HCT116 (cell line): ENCODE data around the gene GPR176. TPM values are rescaled to one million over a fixed set of nuclear protein-coding genes. Genes with fewer than 3 reads are reported as not detected.

Source experiments
- ATAC-seq: fragments of 200-7000 bp; cut with Tn5 transposase; 2 replicates; pipeline ENCODE4 v1.9.1; 2020; ENCODE audit warnings: mild to moderate bottlenecking, moderate library complexity
- BruUV-seq: library from RNA; stranded (reverse); fragments of 400-500 nt; replicated peaks from 2 replicates; lab custom pipeline; 2021; lab: Mats Ljungman, UMichigan
- CTCF ChIA-PET: fragments of 300-600 bp; sonication (Branson Sonifier 250); formaldehyde crosslinking; loops from one replicate; lab custom pipeline; 2021; ENCODE audit warnings: antibody characterized with exemption; lab: Charles Lee
- POLR2A ChIA-PET: fragments of 300-600, 350-600 bp; sonication (Branson Sonifier 250); formaldehyde crosslinking; loops from one replicate; lab custom pipeline; 2021; ENCODE audit warnings: antibody characterized with exemption; lab: Charles Lee
- RAD21 ChIA-PET, 2 experiments: fragments of 300-600 bp; sonication (Branson Sonifier 250); formaldehyde crosslinking; loops; one replicate each; lab custom pipeline; 2023; ENCODE audit warnings: low total read pairs in 2 of 2; ENCODE audit not compliant: uncharacterized antibody in 2 of 2, unreplicated experiment in 2 of 2, low non-redundant PET in 1 of 2; lab: Charles Lee
- DNase-seq: peaks from one replicate; pipeline ENCODE4 v3.0.0-alpha.2; 2010; ENCODE audit warnings: low read depth, low spot score
- H2AFZ ChIP-seq: fragments of 200-600 bp; shearing (Covaris generic), sonication (generic); 2 replicates; pipeline ENCODE4 v1.6.1; 2017; ENCODE audit warnings: low read depth, mixed run types, mixed read lengths, antibody characterized with exemption, low read length; ENCODE audit not compliant: poor library complexity, severe bottlenecking
- H3K27ac ChIP-seq: 2 replicates; pipeline ENCODE4 v1.5.1; 2012; ENCODE audit warnings: low read depth, low read length
- H3K27me3 ChIP-seq: fragments of 200-600 bp; sonication (generic); 2 replicates; pipeline ENCODE4 v1.6.1; 2016; ENCODE audit warnings: mixed run types, low read length, mixed read lengths; ENCODE audit not compliant: insufficient read depth
- H3K36me3 ChIP-seq, 2 experiments: fragments of 200-500 bp in 1 of 2; fragments of 200-600 bp in 1 of 2; sonication (Bioruptor generic) in 1 of 2; sonication (generic) in 1 of 2; 2 replicates each; pipeline versions ENCODE4 v1.5.1 to v1.6.1; 2014 to 2016; ENCODE audit warnings: low read length in 2 of 2, inconsistent platforms in 1 of 2, mixed read lengths in 1 of 2, mixed run types in 1 of 2; ENCODE audit not compliant: insufficient read depth in 2 of 2, control insufficient read depth in 1 of 2
- H3K4me1 ChIP-seq, 2 experiments: fragments of 200-600 bp in 1 of 2; sonication (generic) in 1 of 2; 2 replicates each; pipeline versions ENCODE4 v1.5.1 to v1.6.1; 2012 to 2017; ENCODE audit warnings: low read length in 2 of 2, inconsistent platforms in 1 of 2, mild to moderate bottlenecking in 1 of 2, mixed read lengths in 1 of 2, mixed run types in 1 of 2, moderate library complexity in 1 of 2; ENCODE audit not compliant: insufficient read depth in 2 of 2, control insufficient read depth in 1 of 2
- H3K4me2 ChIP-seq: fragments of 200-600 bp; sonication (generic); 2 replicates; pipeline ENCODE4 v1.6.1; 2017; ENCODE audit warnings: mixed run types, low read length, mixed read lengths
- H3K4me3 ChIP-seq, 2 experiments: fragments of 200-600 bp in 1 of 2; sonication (generic) in 1 of 2; replicated peaks in 1 of 2; 2 replicates each; pipeline ENCODE4 v1.5.1; 2011 to 2016; ENCODE audit warnings: low read length in 2 of 2, control low read depth in 1 of 2, low read depth in 1 of 2, mild to moderate bottlenecking in 1 of 2, mixed read lengths in 1 of 2, mixed run types in 1 of 2
- H3K79me2 ChIP-seq: fragments of 200-600 bp; sonication (generic); 2 replicates; pipeline ENCODE4 v1.6.1; 2017; ENCODE audit warnings: mild to moderate bottlenecking, mixed run types, low read length, moderate library complexity, mixed read lengths; ENCODE audit not compliant: insufficient read depth
- H3K9ac ChIP-seq: fragments of 200-600 bp; sonication (generic); 2 replicates; pipeline ENCODE4 v1.6.1; 2016; ENCODE audit warnings: low read length, mixed read lengths
- H3K9me2 ChIP-seq: fragments of 200-600 bp; sonication (generic), shearing (Covaris generic); 2 replicates; pipeline ENCODE4 v1.6.1; 2017; ENCODE audit warnings: mixed run types, mild to moderate bottlenecking, moderate library complexity; ENCODE audit not compliant: insufficient read depth
- H3K9me3 ChIP-seq, 2 experiments: fragments of 200-500 bp in 1 of 2; fragments of 200-600 bp in 1 of 2; sonication (Bioruptor generic) in 1 of 2; sonication (generic) in 1 of 2; 2 replicates each; pipeline ENCODE4 v1.6.1; 2014 to 2017; ENCODE audit warnings: low read length in 2 of 2, mixed read lengths in 2 of 2, inconsistent platforms in 1 of 2, low read depth in 1 of 2, mild to moderate bottlenecking in 1 of 2, mixed run types in 1 of 2, moderate library complexity in 1 of 2; ENCODE audit not compliant: control insufficient read depth in 1 of 2, insufficient read depth in 1 of 2
- H4K20me1 ChIP-seq: fragments of 200-600 bp; sonication (generic), shearing (Covaris generic); 2 replicates; pipeline ENCODE4 v1.6.1; 2017; ENCODE audit warnings: mixed run types, mild to moderate bottlenecking, moderate library complexity; ENCODE audit not compliant: insufficient read depth
- ATF3 ChIP-seq: IDR thresholded peaks from 2 replicates; pipeline ENCODE4 v1.6.1; 2012
- CBX3 ChIP-seq: IDR thresholded peaks from 2 replicates; pipeline ENCODE4 v1.6.1; 2012; ENCODE audit warnings: low read depth
- CEBPB ChIP-seq: IDR thresholded peaks from 2 replicates; pipeline ENCODE4 v1.6.1; 2012; ENCODE audit warnings: low read depth
- EGR1 ChIP-seq: IDR thresholded peaks from 2 replicates; pipeline ENCODE4 v1.6.1; 2012; ENCODE audit warnings: low read depth
- ELF1 ChIP-seq: IDR thresholded peaks from 2 replicates; pipeline ENCODE4 v1.6.1; 2012; ENCODE audit warnings: low read depth, borderline replicate concordance
- EZH2phosphoT487 ChIP-seq: fragments of 200-600 bp; IDR thresholded peaks from 2 replicates; pipeline ENCODE4 v1.6.1; 2018; ENCODE audit warnings: antibody characterized with exemption, borderline replicate concordance
- FOSL1 ChIP-seq: IDR thresholded peaks from 2 replicates; pipeline ENCODE4 v1.6.1; 2012; ENCODE audit warnings: low read depth
- MAX ChIP-seq: IDR thresholded peaks from 2 replicates; pipeline ENCODE4 v1.6.1; 2012
- POLR2A ChIP-seq: IDR thresholded peaks from 2 replicates; pipeline ENCODE4 v1.7.0; 2011; ENCODE audit warnings: borderline replicate concordance; ENCODE audit not compliant: insufficient read depth, insufficient read length; ENCODE audit errors: extremely low read depth
- RAD21 ChIP-seq: IDR thresholded peaks from 2 replicates; pipeline ENCODE4 v1.6.1; 2012; ENCODE audit warnings: low read depth, mild to moderate bottlenecking
- REST ChIP-seq: IDR thresholded peaks from 2 replicates; pipeline ENCODE4 v1.6.1; 2012; ENCODE audit warnings: low read depth
- SP1 ChIP-seq: IDR thresholded peaks from 2 replicates; pipeline ENCODE4 v1.6.1; 2012; ENCODE audit warnings: low read depth
- SRF ChIP-seq: IDR thresholded peaks from 2 replicates; pipeline ENCODE4 v1.6.1; 2012; ENCODE audit warnings: low read depth
- YY1 ChIP-seq: IDR thresholded peaks from 2 replicates; pipeline ENCODE4 v1.6.1; 2011; ENCODE audit warnings: low read length, low read depth, moderate library complexity, mild to moderate bottlenecking; ENCODE audit not compliant: insufficient replicate concordance; ENCODE audit errors: extremely low read depth
- ZBTB33 ChIP-seq: IDR thresholded peaks from 2 replicates; pipeline ENCODE4 v1.6.1; 2011; ENCODE audit warnings: mild to moderate bottlenecking, low read length, moderate library complexity; ENCODE audit not compliant: insufficient replicate concordance; ENCODE audit errors: extremely low read depth
- ZNF274 ChIP-seq: fragments of 200-500 bp; sonication (Bioruptor generic); IDR thresholded peaks from 2 replicates; pipeline ENCODE4 v1.6.1; 2014; ENCODE audit warnings: mild to moderate bottlenecking, low read depth, low read length, inconsistent platforms
- intact Hi-C: fragments of 100-400 bp; cut with micrococcal nuclease; formaldehyde crosslinking; loops from 2 replicates; pipeline ENCODE4 v1.10.0; 2022
- total RNA-seq: library from RNA; stranded (reverse); gene quantifications from one replicate; pipeline ENCODE4 v1.2.1, GENCODE V29; 2021; ENCODE audit not compliant: unreplicated experiment
- TF ChIP-seq, protein P1 (sequence below), 3 experiments: fragments of 200-600 bp in 1 of 3; sonication (generic) in 1 of 3; IDR thresholded peaks in 2 of 3; conservative IDR thresholded peaks in 1 of 3; 2 replicates each; pipeline ENCODE4 v1.5.1; 2012 to 2017; ENCODE audit warnings: low read depth in 2 of 3, low read length in 2 of 3, antibody characterized with exemption in 1 of 3, borderline replicate concordance in 1 of 3, control low read depth in 1 of 3, mild to moderate bottlenecking in 1 of 3, mixed read lengths in 1 of 3, mixed run types in 1 of 3, moderate library complexity in 1 of 3; ENCODE audit not compliant: insufficient read depth in 1 of 3

GPR176 gene
- total RNA-seq, 1 experiment from 2014 or later, result 1.7 TPM

DNA sequence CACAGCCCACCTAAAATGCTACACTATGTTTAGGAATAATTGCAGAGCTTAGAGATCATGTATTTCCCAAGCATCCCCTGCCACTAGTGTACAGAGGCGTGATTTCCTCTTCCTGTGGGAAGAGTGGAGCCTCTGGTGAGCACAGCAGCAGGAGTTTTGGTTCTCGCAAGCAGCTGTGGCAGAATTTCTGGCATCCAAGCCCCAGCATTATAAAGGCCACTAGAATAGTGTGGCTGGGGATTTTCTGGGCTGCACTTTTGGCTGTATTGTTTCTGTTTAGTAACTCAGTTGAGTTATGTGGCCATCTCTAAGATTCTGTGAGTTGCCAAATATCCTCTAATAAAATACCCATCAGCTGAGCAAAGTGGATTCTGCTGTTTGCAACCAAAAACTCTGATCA lies 64.7 kb downstream of the GPR176 start:
- Histone ChIP-seq H3K9me3 (no peaks in the 10 kb centered on the region), H3K4me3 (no peak overlapping the region), H3K9ac (no peak overlapping the region), H3K79me2 (no peaks in the 10 kb centered on the region), H3K9me2 (peaks cover 4% of the 10 kb centered on the region; the same call in 1 of the 2 replicates), H3K27ac (no peak overlapping the region), H3K4me1 (no peaks in the 10 kb centered on the region), H4K20me1 (no peaks in the 10 kb centered on the region), H3K36me3 (no peaks in the 10 kb centered on the region), H3K4me2 (no peak overlapping the region), H3K27me3 (no peaks in the 10 kb centered on the region), H2AFZ (no peak overlapping the region)
- no peak for ATAC-seq
- DNase-seq, result no peak
- no TSS peak for BruUV-seq
- ChIA-PET POLR2A (no interaction called here), CTCF (no interaction called here), RAD21 (interaction anchor here in 1 of 2 experiments (0.6 kb wide), 1 partner anchor 220 kb away, joined by 3 read pairs; no protein-coding TSS in a partner anchor)
- intact Hi-C loops, result no loop called here
- TF ChIP-seq ELF1, result no peak
- TF ChIP-seq POLR2A, result no peak
- TF ChIP-seq EGR1, result no peak
- no peak for TF ChIP-seq REST
- TF ChIP-seq YY1, result no peak
- no peak for TF ChIP-seq MAX
- no peak for TF ChIP-seq SRF
- no peak for TF ChIP-seq ATF3
- no peak for TF ChIP-seq ZBTB33
- no peak for TF ChIP-seq CBX3
- TF ChIP-seq SP1, result no peak
- TF ChIP-seq RAD21, result no peak
- TF ChIP-seq, protein P1, sequence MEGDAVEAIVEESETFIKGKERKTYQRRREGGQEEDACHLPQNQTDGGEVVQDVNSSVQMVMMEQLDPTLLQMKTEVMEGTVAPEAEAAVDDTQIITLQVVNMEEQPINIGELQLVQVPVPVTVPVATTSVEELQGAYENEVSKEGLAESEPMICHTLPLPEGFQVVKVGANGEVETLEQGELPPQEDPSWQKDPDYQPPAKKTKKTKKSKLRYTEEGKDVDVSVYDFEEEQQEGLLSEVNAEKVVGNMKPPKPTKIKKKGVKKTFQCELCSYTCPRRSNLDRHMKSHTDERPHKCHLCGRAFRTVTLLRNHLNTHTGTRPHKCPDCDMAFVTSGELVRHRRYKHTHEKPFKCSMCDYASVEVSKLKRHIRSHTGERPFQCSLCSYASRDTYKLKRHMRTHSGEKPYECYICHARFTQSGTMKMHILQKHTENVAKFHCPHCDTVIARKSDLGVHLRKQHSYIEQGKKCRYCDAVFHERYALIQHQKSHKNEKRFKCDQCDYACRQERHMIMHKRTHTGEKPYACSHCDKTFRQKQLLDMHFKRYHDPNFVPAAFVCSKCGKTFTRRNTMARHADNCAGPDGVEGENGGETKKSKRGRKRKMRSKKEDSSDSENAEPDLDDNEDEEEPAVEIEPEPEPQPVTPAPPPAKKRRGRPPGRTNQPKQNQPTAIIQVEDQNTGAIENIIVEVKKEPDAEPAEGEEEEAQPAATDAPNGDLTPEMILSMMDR (IDR thresholded peaks at IDR 0.05 in 2 of 3, conservative IDR thresholded peaks at IDR 0.05 in 1 of 3; ENCODE audit: borderline replicate concordance in 1 of 3, insufficient read depth in 1 of 3, low read depth in 2 of 3, low read length in 2 of 3), result no peak
- TF ChIP-seq ZNF274, result no peak
- no peak for TF ChIP-seq CEBPB
- no peak for TF ChIP-seq EZH2phosphoT487
- no peak for TF ChIP-seq FOSL1
